Endometrial microvascular endothelial cells (primary cell): ENCODE results near the gene COMMD3. TPM values are rescaled to one million over a fixed set of nuclear protein-coding genes. Genes with fewer than 3 reads are reported as not detected.

Source experiments
- in situ Hi-C: cut with HindIII; loops from 2 replicates; pipeline ENCODE4 v1.10.0; 2017; ENCODE audit warnings: low sequenced_read_pairs, low pct_unique_long_range_greater_than_20kb; ENCODE audit errors: inconsistent ontology term
- total RNA-seq: library from RNA; depleted of rRNA; stranded (reverse); fragments of >200 nt; gene quantifications from one replicate; pipeline ENCODE4 v1.2.3, GENCODE V29; 2015; ENCODE audit errors: inconsistent ontology term

The COMMD3 gene
- total RNA-seq, 1 donor from 2014 or later: 93.8 TPM

DNA sequence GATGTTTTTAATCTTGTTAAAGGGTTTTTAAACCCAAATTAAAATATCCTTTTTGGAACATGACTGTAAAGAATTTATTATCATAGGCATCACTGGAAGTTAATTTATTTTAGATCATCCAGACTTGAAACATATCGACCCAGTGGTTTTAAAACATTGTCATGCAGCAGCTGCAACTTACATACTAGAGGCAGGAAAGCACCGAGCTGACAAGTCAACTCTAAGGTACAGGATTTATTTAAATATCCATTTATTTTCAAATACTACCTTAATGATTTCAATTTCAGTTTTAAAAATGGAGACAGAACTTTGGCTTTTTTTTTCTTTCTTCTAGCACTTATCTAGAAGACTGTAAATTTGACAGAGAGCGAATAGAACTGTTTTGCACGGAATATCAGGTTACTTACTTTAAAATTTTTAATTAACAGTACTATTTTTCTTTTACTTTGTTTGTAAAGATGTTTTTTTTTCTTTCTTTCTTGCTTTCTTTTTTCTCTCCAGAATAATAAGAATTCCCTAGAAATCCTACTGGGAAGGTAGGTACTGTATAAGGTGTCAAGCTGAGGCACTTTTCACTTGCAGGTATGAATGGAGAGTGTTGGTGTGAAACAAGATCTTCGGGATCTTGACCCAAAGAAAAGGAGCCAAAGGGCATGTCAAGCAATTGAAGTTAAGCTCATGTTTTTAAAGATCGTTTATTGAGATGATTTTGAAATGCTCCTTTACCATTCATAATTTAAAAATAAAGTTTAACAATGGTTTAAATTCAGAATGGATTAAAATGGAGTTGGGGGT, 1.8 kb downstream of the COMMD3 start:
- in situ Hi-C loops: loop anchor here (10.0 kb wide), 1 partner anchor 93 kb away; no protein-coding TSS in a partner anchor

DNA sequence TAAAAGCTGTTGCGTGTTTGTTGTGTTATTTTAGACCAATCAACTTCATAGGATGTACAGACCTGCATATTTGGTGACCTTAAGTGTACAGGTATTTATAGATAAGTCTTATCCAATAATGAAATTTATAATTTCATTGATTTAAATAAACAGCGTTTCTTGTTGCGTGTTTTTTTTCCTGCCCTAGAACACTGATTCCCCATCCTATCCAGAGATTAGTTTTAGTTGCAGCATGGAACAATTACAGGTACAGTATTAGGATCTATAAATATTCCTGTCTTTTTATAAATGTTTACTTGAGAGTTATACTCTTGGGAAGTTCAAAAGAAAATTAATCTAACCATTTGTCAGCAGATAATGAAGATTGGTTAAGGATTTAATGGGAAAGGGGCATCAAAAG, 2.6 kb downstream of the COMMD3 start:
- in situ Hi-C loops: loop anchor here (10.0 kb wide), 1 partner anchor 94 kb away; no protein-coding TSS in a partner anchor

- in situ Hi-C loops: loop anchor here (10.0 kb wide), 1 partner anchor 95 kb away; no protein-coding TSS in a partner anchor
Observed at GRCh38 chr10:22319547-22319979, 3.4 kb downstream of the COMMD3 start.

DNA sequence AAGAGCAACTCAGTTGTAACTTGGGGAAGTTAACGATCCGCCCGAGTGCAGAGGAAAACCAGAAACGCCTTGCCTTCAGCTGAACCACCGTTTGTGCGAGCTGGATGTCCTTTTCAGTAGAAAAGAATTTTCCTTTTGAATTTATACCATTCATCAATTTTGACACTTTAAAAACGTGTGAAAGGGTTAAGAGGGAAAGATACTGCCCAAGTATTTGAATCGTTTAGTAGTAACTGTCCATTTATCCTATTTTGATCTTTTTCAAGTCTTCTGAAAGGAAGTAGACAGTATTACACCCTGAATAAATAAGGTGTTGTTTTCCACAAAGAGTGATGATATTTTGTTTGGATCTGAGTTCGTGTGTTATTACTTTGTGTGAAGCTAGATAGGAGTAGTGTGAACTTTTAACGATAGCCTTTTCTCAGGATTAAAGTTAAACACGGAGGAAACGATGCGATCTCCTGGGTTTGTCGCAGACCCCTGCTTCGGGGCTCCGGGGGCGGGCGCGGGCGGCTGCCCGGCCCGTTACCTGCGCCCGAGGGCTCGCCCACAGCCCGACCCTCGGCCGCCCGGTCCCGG, 3.9 kb downstream of the COMMD3 start:
- in situ Hi-C loops: loop anchor here (10.0 kb wide), 1 partner anchor 95 kb away; no protein-coding TSS in a partner anchor

DNA sequence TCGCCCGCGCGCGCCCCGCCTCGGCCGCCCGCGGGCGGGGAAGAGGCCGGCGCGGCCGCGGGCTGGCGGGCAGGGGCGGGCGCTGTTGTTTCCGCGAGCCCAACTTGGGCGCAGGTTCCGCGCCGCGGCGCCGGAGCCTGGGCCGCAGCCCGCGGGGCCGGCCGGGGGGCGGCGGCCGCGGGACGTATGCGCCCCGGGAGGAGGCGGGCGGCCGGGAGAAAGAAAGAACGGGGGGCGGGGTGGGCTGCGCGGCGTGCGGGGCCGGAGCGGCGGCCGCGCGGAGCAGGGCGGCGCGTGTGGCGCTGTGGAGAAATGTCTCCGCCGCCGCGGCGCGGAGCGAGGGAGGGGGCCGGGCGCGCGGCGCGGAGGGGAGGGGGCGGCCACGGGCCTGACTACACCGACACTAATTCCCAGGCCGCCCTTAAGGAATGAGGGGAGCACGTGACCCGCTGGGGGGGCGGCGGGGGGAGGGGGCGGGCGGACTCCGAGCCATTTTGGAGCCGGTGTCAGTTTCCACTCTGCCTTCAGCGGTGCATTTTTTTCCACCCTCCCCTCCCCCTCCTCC, 4.5 kb downstream of the COMMD3 start, which contains the start of gene BMI1:
Gene BMI1 (plus strand): TSS at position 509 of the 565 bp plus-strand sequence. CDS start 5,351 bp downstream, outside the sequence.
- in situ Hi-C loops: no loop called here

- in situ Hi-C loops: no loop called here
Observed at GRCh38 chr10:22321156-22321923, 5.2 kb downstream of the COMMD3 start.

- in situ Hi-C loops: no loop called here
Observed at GRCh38 chr10:22321924-22322640, 5.9 kb downstream of the COMMD3 start.

- in situ Hi-C loops: no loop called here
Observed at GRCh38 chr10:22322641-22323160, 6.5 kb downstream of the COMMD3 start.

DNA sequence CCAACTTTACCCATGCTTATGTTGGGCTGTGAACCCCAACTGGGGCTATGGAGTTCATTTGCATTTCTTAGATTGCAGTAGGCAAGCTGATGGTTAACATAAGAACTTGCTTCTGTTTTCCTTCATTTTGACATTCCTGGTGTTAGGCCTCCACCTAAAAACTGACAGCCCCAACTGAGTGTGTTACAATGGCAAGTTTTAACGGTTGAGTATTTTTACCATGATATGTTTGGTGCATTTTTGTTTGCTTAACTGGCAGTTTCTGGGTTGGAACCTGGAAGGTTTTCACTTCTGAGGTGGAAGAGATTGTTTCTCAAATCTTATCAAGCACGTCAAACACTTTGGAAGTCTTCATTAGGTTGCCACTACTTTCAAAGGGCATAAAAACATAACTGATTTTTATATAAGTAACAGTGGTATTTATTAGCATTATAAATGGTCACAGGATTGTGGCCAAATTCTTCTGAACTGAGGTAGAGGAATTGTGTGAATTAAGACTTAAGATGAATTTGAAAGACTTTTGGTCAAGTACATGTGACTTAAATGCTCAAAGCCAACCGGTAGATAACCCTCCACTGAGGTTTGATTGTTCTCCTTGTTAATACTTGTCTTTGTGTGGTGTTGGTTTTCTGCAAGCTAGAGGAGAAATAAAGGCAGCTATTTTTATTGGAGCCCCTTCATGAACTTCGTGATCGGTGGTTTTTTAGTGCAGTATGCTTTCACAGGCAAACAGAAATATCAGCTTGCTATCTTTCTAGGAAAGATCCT, 7.5 kb downstream of the COMMD3 start:
- in situ Hi-C loops: no loop called here

GRCh38 chr10:22324413-22324812, 8.2 kb downstream of the COMMD3 start:
- in situ Hi-C loops: no loop called here

DNA sequence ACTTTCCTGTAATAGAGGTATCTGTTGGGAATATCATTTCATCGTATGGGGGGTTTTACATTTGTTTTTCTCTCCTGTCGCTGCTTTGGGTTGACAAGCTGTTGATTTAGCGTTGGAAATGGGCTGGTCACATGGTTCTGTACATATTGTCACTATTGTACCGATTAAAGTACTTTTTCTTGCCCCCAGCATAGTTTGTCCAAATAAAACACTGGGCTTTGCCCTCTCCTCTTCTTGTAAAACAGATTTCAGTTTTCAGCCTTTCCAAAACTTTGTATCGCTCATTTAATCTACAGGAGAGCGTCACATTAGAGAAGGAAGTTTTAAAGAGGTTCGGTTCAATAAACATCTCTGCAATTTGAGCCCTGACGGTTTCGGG, 8.7 kb downstream of the COMMD3 start:
- in situ Hi-C loops: no loop called here

- in situ Hi-C loops: no loop called here
Observed at GRCh38 chr10:22325272-22326144, 9.3 kb downstream of the COMMD3 start.

DNA sequence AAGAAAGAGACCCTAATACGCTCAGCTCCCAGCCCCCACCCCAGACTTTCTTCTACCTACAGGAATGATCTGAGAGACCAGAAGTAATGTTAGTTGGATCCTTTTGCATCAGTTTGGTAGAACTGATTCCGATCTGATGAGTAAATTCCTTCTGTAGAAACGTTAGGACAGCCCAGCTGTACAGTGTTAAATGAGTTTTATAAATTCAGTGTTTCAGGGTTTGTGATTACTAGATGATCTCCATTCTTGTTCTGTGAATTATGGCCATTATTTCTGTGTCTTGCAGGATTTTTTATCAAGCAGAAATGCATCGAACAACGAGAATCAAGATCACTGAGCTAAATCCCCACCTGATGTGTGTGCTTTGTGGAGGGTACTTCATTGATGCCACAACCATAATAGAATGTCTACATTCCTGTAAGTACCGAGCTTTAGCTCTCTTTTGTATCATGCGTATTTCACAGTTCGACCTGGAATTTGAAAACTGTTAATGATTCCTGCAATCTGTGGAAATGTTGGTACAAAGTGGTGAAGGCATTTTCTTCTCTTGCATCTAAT, 10.0 kb downstream of the COMMD3 start:
- in situ Hi-C loops: no loop called here

- in situ Hi-C loops: no loop called here
Observed at GRCh38 chr10:22329150-22329549, 13.0 kb downstream of the COMMD3 start.

DNA sequence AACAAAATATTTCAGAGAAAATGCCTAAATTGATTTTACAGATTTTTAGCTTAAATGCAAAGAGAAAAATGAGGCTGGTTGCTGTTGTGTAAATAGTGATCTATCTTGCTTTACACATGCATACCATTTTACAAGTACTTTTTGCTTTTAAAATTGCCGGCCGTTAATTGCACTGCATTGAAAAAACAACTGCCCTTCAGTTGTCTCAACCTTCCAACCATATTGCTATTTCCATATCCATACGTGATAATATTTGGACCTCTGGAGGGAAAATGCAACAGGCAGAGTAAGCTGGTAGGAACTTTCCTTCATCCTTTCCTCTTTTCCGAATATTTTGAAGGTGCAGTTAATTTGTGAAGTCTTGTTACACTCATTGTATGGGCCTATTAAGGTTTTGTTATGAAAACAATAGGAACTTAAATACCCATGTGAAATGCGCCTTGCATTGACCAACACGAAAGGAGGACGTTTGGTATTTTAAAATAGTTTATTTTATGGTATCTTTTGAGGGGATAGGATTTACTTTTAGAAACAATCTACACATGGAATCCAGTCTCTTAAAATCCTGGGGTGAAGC, 16.0 kb downstream of the COMMD3 start:
- in situ Hi-C loops: no loop called here
